H1 (cell line): ENCODE results near the gene ARL5A. TPM values are rescaled to one million over a fixed set of nuclear protein-coding genes. Genes with fewer than 3 reads are reported as not detected.

ENCODE experiments used
- CTCF ChIA-PET: fragments of 300-600 bp; sonication (Branson Sonifier 250); formaldehyde crosslinking; loops from one replicate; lab custom pipeline; 2021; ENCODE audit not compliant: partially characterized antibody; lab: Charles Lee
- POLR2A ChIA-PET: fragments of 300-600 bp; sonication (Branson Sonifier 250); formaldehyde crosslinking; loops from one replicate; lab custom pipeline; 2021; ENCODE audit warnings: inconsistent platforms; ENCODE audit not compliant: partially characterized antibody; lab: Charles Lee
- DNase-seq, 2 experiments: peaks; one replicate each; pipeline versions ENCODE4 v3.0.0 to v3.0.0-alpha.2; 2010 to 2022; ENCODE audit warnings: low spot score in 2 of 2, low read depth in 1 of 2, mixed read lengths in 1 of 2
- FAIRE-seq: peaks from 2 replicates; lab custom pipeline; 2011; peaks lifted over from hg19 to GRCh38; lab: Jason Lieb, UNC
- H2AFZ ChIP-seq: 2 replicates; pipeline ENCODE4 v1.8.1; 2012; ENCODE audit warnings: low read length, inconsistent platforms
- H2AK5ac ChIP-seq: 2 replicates; pipeline ENCODE4 v1.6.1; 2013; ENCODE audit warnings: low read depth, low read length
- H2BK120ac ChIP-seq: replicated peaks from 2 replicates; pipeline ENCODE3; 2013; ENCODE audit warnings: low read depth, low read length, inconsistent platforms
- H2BK12ac ChIP-seq: 2 replicates; pipeline ENCODE4 v1.6.1; 2013; ENCODE audit warnings: low read depth, low read length
- H2BK15ac ChIP-seq: 2 replicates; pipeline ENCODE4 v1.6.1; 2013; ENCODE audit warnings: low read length
- H2BK20ac ChIP-seq: 2 replicates; pipeline ENCODE4 v1.6.1; 2013; ENCODE audit warnings: low read length
- H2BK5ac ChIP-seq: 2 replicates; pipeline ENCODE4 v1.6.1; 2013; ENCODE audit warnings: low read depth, low read length
- H3K14ac ChIP-seq: 2 replicates; pipeline ENCODE4 v1.6.1; 2013; ENCODE audit warnings: inconsistent platforms; ENCODE audit not compliant: insufficient read length
- H3K18ac ChIP-seq: 2 replicates; pipeline ENCODE4 v1.6.1; 2013; ENCODE audit warnings: low read length; ENCODE audit errors: extremely low read depth
- H3K23ac ChIP-seq: 2 replicates; pipeline ENCODE4 v1.6.1; 2013; ENCODE audit warnings: inconsistent platforms; ENCODE audit not compliant: insufficient read length
- H3K23me2 ChIP-seq: 2 replicates; pipeline ENCODE4 v1.6.1; 2013; ENCODE audit warnings: low read depth, low read length
- H3K27ac ChIP-seq: 2 replicates; pipeline ENCODE4 v1.6.1; 2011; ENCODE audit warnings: low read depth, low read length, inconsistent platforms
- H3K27me3 ChIP-seq, 4 experiments: replicated peaks in 1 of 4; 1 replicate in 1 of 4; 2 replicates in 3 of 4; pipeline versions ENCODE4 v1.6.1 to v1.8.1; 2011 to 2013; ENCODE audit warnings: low read length in 3 of 4, mild to moderate bottlenecking in 3 of 4, inconsistent platforms in 2 of 4, mixed read lengths in 2 of 4, moderate library complexity in 1 of 4; ENCODE audit not compliant: control insufficient read depth in 3 of 4, insufficient read depth in 3 of 4; ENCODE audit errors: extremely low read depth in 1 of 4
- H3K36me3 ChIP-seq, 4 experiments: 2 replicates each; pipeline versions ENCODE4 v1.6.1 to v1.8.1; 2011 to 2013; ENCODE audit warnings: mild to moderate bottlenecking in 4 of 4, low read length in 3 of 4, moderate library complexity in 2 of 4, control low read depth in 1 of 4, inconsistent platforms in 1 of 4; ENCODE audit not compliant: insufficient read depth in 4 of 4, control insufficient read depth in 2 of 4
- H3K4ac ChIP-seq: replicated peaks from 2 replicates; pipeline ENCODE3; 2013; ENCODE audit warnings: low read length, low read depth, mixed read lengths, inconsistent platforms; ENCODE audit not compliant: insufficient read length
- H3K4me1 ChIP-seq, 4 experiments: replicated peaks in 1 of 4; 1 replicate in 1 of 4; 2 replicates in 3 of 4; pipeline versions ENCODE4 v1.6.1 to v1.8.1; 2011 to 2013; ENCODE audit warnings: low read length in 3 of 4, inconsistent platforms in 2 of 4, mixed read lengths in 1 of 4; ENCODE audit not compliant: insufficient read depth in 4 of 4, control insufficient read depth in 3 of 4
- H3K4me2 ChIP-seq, 2 experiments: 2 replicates each; pipeline versions ENCODE4 v1.6.1 to v1.8.1; 2011 to 2013; ENCODE audit warnings: low read depth in 2 of 2, low read length in 2 of 2, control low read depth in 1 of 2, inconsistent platforms in 1 of 2, mild to moderate bottlenecking in 1 of 2; ENCODE audit not compliant: insufficient read depth in 1 of 2
- H3K4me3 ChIP-seq, 4 experiments: fragments of 200-600, 300-600 bp in 1 of 4; sonication (generic), shearing (Covaris generic), sonication (Bioruptor Twin) in 1 of 4; 2 replicates each; pipeline versions ENCODE4 v1.5.1 to v1.8.1; 2011 to 2016; ENCODE audit warnings: low read length in 4 of 4, low read depth in 3 of 4, control low read depth in 2 of 4, inconsistent platforms in 2 of 4, mild to moderate bottlenecking in 2 of 4, mixed read lengths in 1 of 4, moderate library complexity in 1 of 4; ENCODE audit not compliant: insufficient read depth in 2 of 4; ENCODE audit errors: extremely low read depth in 1 of 4
- H3K56ac ChIP-seq: replicated peaks from 2 replicates; pipeline ENCODE3; 2013; ENCODE audit warnings: low read depth, mild to moderate bottlenecking, mixed read lengths, low read length, inconsistent platforms; ENCODE audit not compliant: insufficient read length
- H3K79me1 ChIP-seq: 2 replicates; pipeline ENCODE4 v1.6.1; 2013; ENCODE audit warnings: low read depth, low read length, control low read depth
- H3K79me2 ChIP-seq, 2 experiments: 2 replicates each; pipeline versions ENCODE4 v1.6.1 to v1.8.1; 2012 to 2013; ENCODE audit warnings: low read length in 2 of 2, mild to moderate bottlenecking in 2 of 2, inconsistent platforms in 1 of 2; ENCODE audit not compliant: insufficient read depth in 2 of 2, control insufficient read depth in 1 of 2
- H3K9ac ChIP-seq, 4 experiments: replicated peaks in 1 of 4; 1 replicate in 1 of 4; 2 replicates in 3 of 4; pipeline versions ENCODE4 v1.6.1 to v1.8.1; 2011 to 2013; ENCODE audit warnings: low read depth in 3 of 4, low read length in 3 of 4, control low read depth in 2 of 4, mild to moderate bottlenecking in 2 of 4, moderate library complexity in 2 of 4, inconsistent platforms in 1 of 4; ENCODE audit errors: extremely low read depth in 1 of 4
- H3K9me3 ChIP-seq, 2 experiments: 2 replicates each; pipeline versions ENCODE4 v1.6.1 to v1.8.1; 2012 to 2013; ENCODE audit warnings: mild to moderate bottlenecking in 2 of 2, moderate library complexity in 2 of 2, control low read depth in 1 of 2, inconsistent platforms in 1 of 2, low read depth in 1 of 2, low read length in 1 of 2, mixed read lengths in 1 of 2; ENCODE audit not compliant: insufficient read depth in 2 of 2
- H4K20me1 ChIP-seq, 2 experiments: replicated peaks in 1 of 2; 2 replicates each; pipeline versions ENCODE3 to v1.8.1; 2011 to 2013; ENCODE audit warnings: inconsistent platforms in 2 of 2, low read length in 2 of 2, mild to moderate bottlenecking in 1 of 2; ENCODE audit not compliant: insufficient read depth in 2 of 2, control insufficient read depth in 1 of 2
- H4K5ac ChIP-seq: 2 replicates; pipeline ENCODE4 v1.6.1; 2013; ENCODE audit warnings: low read length, low read depth, mixed read lengths, inconsistent platforms; ENCODE audit not compliant: insufficient read length
- H4K8ac ChIP-seq: 2 replicates; pipeline ENCODE4 v1.8.0; 2013; ENCODE audit warnings: mild to moderate bottlenecking, moderate library complexity, low read length, inconsistent platforms; ENCODE audit not compliant: insufficient read depth; ENCODE audit errors: extremely low read depth
- H4K91ac ChIP-seq: replicated peaks from 2 replicates; pipeline ENCODE3; 2013; ENCODE audit warnings: low read length, mixed read lengths, inconsistent platforms; ENCODE audit not compliant: insufficient read length
- ASH2L ChIP-seq: fragments of 200-600, 300-600 bp; sonication (generic); IDR thresholded peaks from one replicate; pipeline ENCODE4 v1.7.1; 2017; ENCODE audit warnings: low read length
- GTF2F1 ChIP-seq: IDR thresholded peaks from 2 replicates; pipeline ENCODE4 v1.6.1; 2012; ENCODE audit warnings: low read depth, low read length, improper control_type of control experiment, borderline replicate concordance
- POU5F1 ChIP-seq: IDR thresholded peaks from 2 replicates; pipeline ENCODE4 v1.6.1; 2011; ENCODE audit warnings: low read depth, mild to moderate bottlenecking, low read length, moderate library complexity
- RXRA ChIP-seq: IDR thresholded peaks from 2 replicates; pipeline ENCODE4 v1.6.1; 2011; ENCODE audit warnings: low read depth, mild to moderate bottlenecking, low read length, moderate library complexity; ENCODE audit not compliant: insufficient read depth
- SIX5 ChIP-seq: IDR thresholded peaks from 2 replicates; pipeline ENCODE4 v1.6.1; 2011; ENCODE audit warnings: mild to moderate bottlenecking, low read depth, low read length
- SP4 ChIP-seq: IDR thresholded peaks from 2 replicates; pipeline ENCODE4 v1.6.1; 2012; ENCODE audit warnings: low read length, inconsistent platforms
- TBP ChIP-seq: IDR thresholded peaks from 2 replicates; pipeline ENCODE4 v1.6.1; 2011; ENCODE audit warnings: low read depth, low read length, improper control_type of control experiment
- TCF12 ChIP-seq: IDR thresholded peaks from 2 replicates; pipeline ENCODE4 v1.6.1; 2011; ENCODE audit warnings: low read depth, mild to moderate bottlenecking, low read length
- WGBS, 2 experiments: shearing (Covaris generic) in 1 of 2; methylation state at CpG; one replicate each; pipeline versions ENCODE4 v1.1.6 to v1.1.7; 2013 to 2015; ENCODE audit warnings: low lambda C conversion rate in 2 of 2, mixed read lengths in 2 of 2, inconsistent platforms in 1 of 2, low coverage in 1 of 2, missing lambda C conversion rate in 1 of 2; ENCODE audit not compliant: insufficient replicate concordance in 2 of 2, insufficient coverage in 1 of 2, insufficient read length in 1 of 2; ENCODE audit errors: extremely low coverage in 1 of 2, missing lambda C conversion rate in 1 of 2; 5-methylcytosine and 5-hydroxymethylcytosine counted together
- polyA plus RNA-seq, 7 experiments: library from polyadenylated mRNA; depleted of rRNA in 3 of 7; stranded (reverse) in 5 of 7; unstranded in 2 of 7; fragments of >200 nt in 5 of 7; fragments of 200-250 nt in 2 of 7; gene quantifications; 1 replicate in 5 of 7; 2 replicates in 1 of 7; 4 replicates in 1 of 7; pipeline versions ENCODE4 v1.2.1 to v1.2.3, GENCODE V29; 2011 to 2013; ENCODE audit warnings: missing spikeins in 2 of 7, mixed read lengths in 2 of 7
- total RNA-seq: library from RNA; stranded (reverse); fragmentation: NEBNext Ultra II Directional; extraction: Animal tissue kit (Norgen Biotek cat#: 25700); gene quantifications from 2 replicates; pipeline ENCODE4 v1.2.1, GENCODE V29; 2021

ARL5A gene
- total and polyA plus RNA-seq, 2 of the 8 experiments (the other 6 are each of a cell fraction or from before 2014, with no cell fraction given) = 12.6 to 86.3 TPM

DNA sequence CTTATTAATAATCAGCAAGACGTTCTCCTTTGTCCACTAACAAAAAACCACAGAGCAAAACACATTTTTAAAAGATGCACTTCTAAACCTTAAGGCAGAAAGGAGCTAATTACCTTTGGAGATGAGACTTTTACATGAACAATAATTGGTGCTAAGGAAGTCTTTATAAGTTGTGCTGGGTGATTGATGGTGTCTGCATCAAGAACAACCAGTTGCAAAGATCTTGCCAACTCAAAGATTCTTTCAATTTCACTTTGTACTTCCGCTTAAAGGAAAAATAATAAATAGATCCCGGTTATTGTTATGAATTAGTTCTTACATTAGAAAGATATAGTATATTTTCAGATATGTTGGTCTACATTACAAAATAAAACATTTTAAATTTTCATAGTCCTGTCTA lies 26.9 kb upstream of the ARL5A start:
- no peak overlapping the region for H3K23ac ChIP-seq
- POLR2A ChIA-PET = no interaction called here
- H3K79me1 ChIP-seq = no peaks in the 10 kb centered on the region
- H3K36me3 ChIP-seq = no peaks in the 10 kb centered on the region
- CTCF ChIA-PET = interaction anchor here (0.7 kb wide), 1 partner anchor 17 kb away, joined by 3 read pairs; no protein-coding TSS in a partner anchor
- H3K4me3 ChIP-seq = no peak overlapping the region
- no peak overlapping the region for H2BK5ac ChIP-seq
- no peak for FAIRE-seq
- H4K20me1 ChIP-seq = no peaks in the 10 kb centered on the region
- H3K9ac ChIP-seq = no peak overlapping the region
- no peaks in the 10 kb centered on the region for H3K23me2 ChIP-seq
- no peaks in the 10 kb centered on the region for H3K79me2 ChIP-seq
- H3K4me2 ChIP-seq = no peak overlapping the region
- no peaks in the 10 kb centered on the region for H3K9me3 ChIP-seq
- H2AK5ac ChIP-seq = no peak overlapping the region
- H2AFZ ChIP-seq = no peak overlapping the region
- no peak overlapping the region for H3K27ac ChIP-seq
- no peak overlapping the region for H4K5ac ChIP-seq
- no peak overlapping the region for H2BK20ac ChIP-seq
- no peak overlapping the region for H3K56ac ChIP-seq
- no peaks in the 10 kb centered on the region for H3K27me3 ChIP-seq
- H3K18ac ChIP-seq = no peak overlapping the region
- H3K4ac ChIP-seq = no peak overlapping the region
- no peaks in the 10 kb centered on the region for H3K4me1 ChIP-seq
- H2BK15ac ChIP-seq = no peak overlapping the region
- no peak for DNase-seq
- no peak overlapping the region for H4K91ac ChIP-seq
- WGBS, 2 experiments = 83% methylated on average over 3 of the region's 3 CpGs; no CpG with 5 or more reads in 1 of the 2 experiments
- TF ChIP-seq SP4 (no peak), POU5F1 (no peak), TCF12 (no peak), RXRA (no peak), GTF2F1 (no peak), SIX5 (no peak), TBP (no peak), ASH2L (no peak)
- no peak overlapping the region for H4K8ac ChIP-seq
- H3K14ac ChIP-seq = no peak overlapping the region
- no peak overlapping the region for H2BK12ac ChIP-seq
- H2BK120ac ChIP-seq = no peak overlapping the region
